ENCODE measurements around the gene CAMTA1.

DNA sequence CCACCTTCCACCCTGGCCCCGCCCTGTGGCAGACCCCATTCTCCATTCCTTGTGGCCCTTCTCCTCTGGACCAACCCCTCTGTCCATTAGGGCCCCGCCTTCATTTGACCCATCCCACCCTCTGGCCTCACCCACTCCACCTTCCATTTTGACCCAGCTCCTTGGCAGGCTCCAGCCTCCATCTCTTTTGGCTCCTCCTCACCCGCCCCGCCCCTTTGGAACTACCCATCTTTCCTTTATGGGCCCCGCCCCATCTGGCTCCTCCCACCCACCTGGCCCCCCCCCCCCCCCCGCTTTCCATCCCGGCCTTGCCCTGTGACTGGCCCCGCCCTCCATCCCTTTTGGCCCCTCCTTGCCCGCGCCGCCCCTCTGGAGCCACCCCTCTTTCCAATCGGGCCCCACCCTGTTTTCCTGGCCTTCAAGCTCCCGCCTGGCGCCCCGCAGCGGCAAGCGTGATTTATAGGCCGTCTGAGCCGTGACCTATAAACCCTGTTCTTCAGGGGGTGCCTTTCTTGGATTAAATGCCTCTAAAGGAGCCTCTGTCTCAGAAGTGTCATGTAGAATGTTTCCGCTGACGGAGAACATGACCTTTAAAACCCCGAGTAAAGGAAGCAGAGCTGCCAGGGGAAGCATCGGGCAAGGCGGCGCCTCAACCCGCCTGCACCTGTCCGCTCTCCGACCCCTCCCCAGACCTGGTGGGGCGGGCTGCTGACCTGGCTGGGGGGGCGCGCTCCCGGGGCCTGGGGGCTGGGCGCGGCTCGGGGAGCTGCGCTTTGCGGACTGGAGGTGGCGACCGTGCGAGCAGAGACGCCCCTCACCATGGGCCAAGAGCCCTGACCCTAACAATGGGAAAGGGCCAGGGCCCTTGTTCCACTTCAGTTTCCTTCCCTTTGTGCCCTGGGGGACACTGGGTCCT, 178.0 kb downstream of the CAMTA1 start:
- TF ChIP-seq, protein P1, sequence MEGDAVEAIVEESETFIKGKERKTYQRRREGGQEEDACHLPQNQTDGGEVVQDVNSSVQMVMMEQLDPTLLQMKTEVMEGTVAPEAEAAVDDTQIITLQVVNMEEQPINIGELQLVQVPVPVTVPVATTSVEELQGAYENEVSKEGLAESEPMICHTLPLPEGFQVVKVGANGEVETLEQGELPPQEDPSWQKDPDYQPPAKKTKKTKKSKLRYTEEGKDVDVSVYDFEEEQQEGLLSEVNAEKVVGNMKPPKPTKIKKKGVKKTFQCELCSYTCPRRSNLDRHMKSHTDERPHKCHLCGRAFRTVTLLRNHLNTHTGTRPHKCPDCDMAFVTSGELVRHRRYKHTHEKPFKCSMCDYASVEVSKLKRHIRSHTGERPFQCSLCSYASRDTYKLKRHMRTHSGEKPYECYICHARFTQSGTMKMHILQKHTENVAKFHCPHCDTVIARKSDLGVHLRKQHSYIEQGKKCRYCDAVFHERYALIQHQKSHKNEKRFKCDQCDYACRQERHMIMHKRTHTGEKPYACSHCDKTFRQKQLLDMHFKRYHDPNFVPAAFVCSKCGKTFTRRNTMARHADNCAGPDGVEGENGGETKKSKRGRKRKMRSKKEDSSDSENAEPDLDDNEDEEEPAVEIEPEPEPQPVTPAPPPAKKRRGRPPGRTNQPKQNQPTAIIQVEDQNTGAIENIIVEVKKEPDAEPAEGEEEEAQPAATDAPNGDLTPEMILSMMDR (IDR thresholded peaks at IDR 0.05), result peak; percentile 24
- TF ChIP-seq EZH2phosphoT487 (IDR thresholded peaks at IDR 0.05), result no peak

All from neural progenitor cell (in vitro differentiated cells).